K562 (cell line): ENCODE measurements around the gene CACNA2D2. TPM values are rescaled to one million over a fixed set of nuclear protein-coding genes. Genes with fewer than 3 reads are reported as not detected.

Source experiments
- ATF2 ChIP-seq: sonication (generic); formaldehyde crosslinking; IDR thresholded peaks from 2 replicates; pipeline ENCODE4 v1.8.1; 2022; ENCODE audit warnings: missing genetic modification reagents
- L3MBTL2 ChIP-seq: fragments of 450-650 bp; IDR thresholded peaks from 2 replicates; pipeline ENCODE4 v1.6.1; 2016; ENCODE audit warnings: mild to moderate bottlenecking, moderate library complexity
- MYC ChIP-seq, 2 experiments: fragments of 250-450 bp in 1 of 2; sonication (Bioruptor Pico) in 1 of 2; IDR thresholded peaks; 2 replicates each; pipeline versions ENCODE4 v1.5.1 to v1.6.1; 2012 to 2021; ENCODE audit warnings: low read depth in 2 of 2, borderline replicate concordance in 1 of 2, improper control_type of control experiment in 1 of 2, low read length in 1 of 2, mild to moderate bottlenecking in 1 of 2, moderate library complexity in 1 of 2
- NFE2 ChIP-seq: IDR thresholded peaks from 2 replicates; pipeline ENCODE4 v1.6.1; 2014; ENCODE audit warnings: antibody characterized with exemption, low read depth
- PRMT5 ChIP-seq: sonication (generic); formaldehyde crosslinking; IDR thresholded peaks from 2 replicates; pipeline ENCODE4 v1.5.0; 2020; ENCODE audit warnings: missing genetic modification reagents
- RCOR1 ChIP-seq, 2 experiments: IDR thresholded peaks; 2 replicates each; pipeline ENCODE4 v1.6.1; 2012; ENCODE audit warnings: low read depth in 2 of 2, low read length in 2 of 2, borderline replicate concordance in 1 of 2, improper control_type of control experiment in 1 of 2
- USF1 ChIP-seq: sonication (generic); formaldehyde crosslinking; IDR thresholded peaks from 2 replicates; pipeline ENCODE4 v1.9.0; 2022; ENCODE audit warnings: mild to moderate bottlenecking, missing genetic modification reagents
- USF2 ChIP-seq: sonication (generic); formaldehyde crosslinking; IDR thresholded peaks from 2 replicates; pipeline ENCODE4 v1.5.0; 2020; ENCODE audit warnings: missing genetic modification reagents
- ZNF232 ChIP-seq: sonication (generic); formaldehyde crosslinking; IDR thresholded peaks from 2 replicates; pipeline ENCODE4 v1.8.0; 2022; ENCODE audit warnings: mild to moderate bottlenecking, missing genetic modification reagents
- ZNF316 ChIP-seq: fragments of 450-650 bp; IDR thresholded peaks from 2 replicates; pipeline ENCODE4 v1.6.1; 2016
- ZNF436 ChIP-seq: fragments of 250-450, 450-650 bp; sonication (Bioruptor Pico); formaldehyde crosslinking; IDR thresholded peaks from 2 replicates; pipeline ENCODE4 v1.7.0; 2020; ENCODE audit warnings: mild to moderate bottlenecking
- ZNF589 ChIP-seq: fragments of 200-800 bp; sonication (Bioruptor generic); IDR thresholded peaks from 2 replicates; pipeline ENCODE4 v1.6.1; 2016; ENCODE audit warnings: low read depth, missing genetic modification characterization, missing compliant biosample characterization
- polyA plus RNA-seq, 8 experiments: library from polyadenylated mRNA; depleted of rRNA in 4 of 8; stranded (reverse) in 5 of 8; unstranded in 3 of 8; fragments of >200 nt; fragmentation: Nextera tagmentation in 2 of 8; fragmentation: Illumina TruSeq in 1 of 8; extraction: Ambion mirVana in 2 of 8; extraction: Trizol in 1 of 8; gene quantifications; 2 replicates each; pipeline versions ENCODE4 v1.2.1 to v1.2.3, GENCODE V29; 2011 to 2014; ENCODE audit warnings: inconsistent platforms in 1 of 8, missing spikeins in 1 of 8
- total RNA-seq, 7 experiments: library from RNA; depleted of rRNA in 6 of 7; stranded (reverse); fragments of >200 nt in 6 of 7; fragmentation: Illumina TruSeq in 2 of 7; extraction: Trizol in 2 of 7; gene quantifications; 2 replicates each; pipeline versions ENCODE4 v1.2.1 to v1.2.3, GENCODE V29; 2011 to 2021; ENCODE audit warnings: low replicate concordance in 1 of 7
- TF ChIP-seq, protein P1 (sequence below): sonication (generic); formaldehyde crosslinking; IDR thresholded peaks from 2 replicates; pipeline ENCODE4 v1.8.0; 2022; ENCODE audit warnings: missing genetic modification reagents, mild to moderate bottlenecking, moderate library complexity, borderline replicate concordance
- TF ChIP-seq, protein P2 (sequence below), 2 experiments: fragments of 450-650 bp; IDR thresholded peaks; 2 replicates each; pipeline ENCODE4 v1.6.1; 2018; ENCODE audit warnings: mild to moderate bottlenecking in 2 of 2, low read depth in 1 of 2; ENCODE audit not compliant: partially characterized antibody in 2 of 2
- TF ChIP-seq, protein P3 (sequence below): fragments of 450-650 bp; formaldehyde crosslinking; IDR thresholded peaks from 2 replicates; pipeline ENCODE4 v1.4.0; 2020; ENCODE audit warnings: mild to moderate bottlenecking
- TF ChIP-seq, protein P4 (sequence below): fragments of 250-450 bp; sonication (Bioruptor Pico); IDR thresholded peaks from 2 replicates; pipeline ENCODE4 v1.8.0; 2021; ENCODE audit warnings: borderline replicate concordance, mild to moderate bottlenecking, moderate library complexity; ENCODE audit not compliant: poor library complexity, severe bottlenecking

Gene CACNA2D2
- total and polyA plus RNA-seq, 9 of the 15 experiments (the other 6 are each of a cell fraction or from before 2014, with no cell fraction given) = 0.11 to 0.58 (median 0.36) TPM; not detected in 2

DNA sequence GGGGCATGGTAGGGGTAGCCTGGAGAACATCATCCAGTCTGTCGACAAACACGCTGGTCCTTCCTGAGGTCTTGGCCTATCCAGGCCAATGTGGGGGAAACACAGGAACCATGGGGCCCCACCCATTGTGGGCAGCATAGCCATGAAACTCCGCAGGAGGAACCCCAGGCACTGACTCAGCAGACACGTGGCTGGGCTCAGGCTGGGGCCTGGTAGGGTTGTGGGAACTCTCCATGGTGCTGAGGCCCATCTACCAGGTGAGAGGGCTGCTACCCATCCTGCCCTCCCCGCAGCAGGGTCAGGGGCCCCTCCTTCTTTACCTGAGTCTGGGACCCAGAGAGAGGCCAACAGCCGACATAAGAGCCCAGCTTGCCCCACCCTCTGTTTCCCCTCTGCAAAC lies 22.6 kb upstream of the CACNA2D2 start (continued):
- TF ChIP-seq, protein P1, sequence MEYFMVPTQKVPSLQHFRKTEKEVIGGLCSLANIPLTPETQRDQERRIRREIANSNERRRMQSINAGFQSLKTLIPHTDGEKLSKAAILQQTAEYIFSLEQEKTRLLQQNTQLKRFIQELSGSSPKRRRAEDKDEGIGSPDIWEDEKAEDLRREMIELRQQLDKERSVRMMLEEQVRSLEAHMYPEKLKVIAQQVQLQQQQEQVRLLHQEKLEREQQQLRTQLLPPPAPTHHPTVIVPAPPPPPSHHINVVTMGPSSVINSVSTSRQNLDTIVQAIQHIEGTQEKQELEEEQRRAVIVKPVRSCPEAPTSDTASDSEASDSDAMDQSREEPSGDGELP (CRISPR knock-in tag) = peak; percentile 90
- TF ChIP-seq, protein P2, sequence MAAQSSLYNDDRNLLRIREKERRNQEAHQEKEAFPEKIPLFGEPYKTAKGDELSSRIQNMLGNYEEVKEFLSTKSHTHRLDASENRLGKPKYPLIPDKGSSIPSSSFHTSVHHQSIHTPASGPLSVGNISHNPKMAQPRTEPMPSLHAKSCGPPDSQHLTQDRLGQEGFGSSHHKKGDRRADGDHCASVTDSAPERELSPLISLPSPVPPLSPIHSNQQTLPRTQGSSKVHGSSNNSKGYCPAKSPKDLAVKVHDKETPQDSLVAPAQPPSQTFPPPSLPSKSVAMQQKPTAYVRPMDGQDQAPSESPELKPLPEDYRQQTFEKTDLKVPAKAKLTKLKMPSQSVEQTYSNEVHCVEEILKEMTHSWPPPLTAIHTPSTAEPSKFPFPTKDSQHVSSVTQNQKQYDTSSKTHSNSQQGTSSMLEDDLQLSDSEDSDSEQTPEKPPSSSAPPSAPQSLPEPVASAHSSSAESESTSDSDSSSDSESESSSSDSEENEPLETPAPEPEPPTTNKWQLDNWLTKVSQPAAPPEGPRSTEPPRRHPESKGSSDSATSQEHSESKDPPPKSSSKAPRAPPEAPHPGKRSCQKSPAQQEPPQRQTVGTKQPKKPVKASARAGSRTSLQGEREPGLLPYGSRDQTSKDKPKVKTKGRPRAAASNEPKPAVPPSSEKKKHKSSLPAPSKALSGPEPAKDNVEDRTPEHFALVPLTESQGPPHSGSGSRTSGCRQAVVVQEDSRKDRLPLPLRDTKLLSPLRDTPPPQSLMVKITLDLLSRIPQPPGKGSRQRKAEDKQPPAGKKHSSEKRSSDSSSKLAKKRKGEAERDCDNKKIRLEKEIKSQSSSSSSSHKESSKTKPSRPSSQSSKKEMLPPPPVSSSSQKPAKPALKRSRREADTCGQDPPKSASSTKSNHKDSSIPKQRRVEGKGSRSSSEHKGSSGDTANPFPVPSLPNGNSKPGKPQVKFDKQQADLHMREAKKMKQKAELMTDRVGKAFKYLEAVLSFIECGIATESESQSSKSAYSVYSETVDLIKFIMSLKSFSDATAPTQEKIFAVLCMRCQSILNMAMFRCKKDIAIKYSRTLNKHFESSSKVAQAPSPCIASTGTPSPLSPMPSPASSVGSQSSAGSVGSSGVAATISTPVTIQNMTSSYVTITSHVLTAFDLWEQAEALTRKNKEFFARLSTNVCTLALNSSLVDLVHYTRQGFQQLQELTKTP (IDR thresholded peaks at IDR 0.05; ENCODE audit: low read depth in 1 of 2, partially characterized antibody in 2 of 2) = peak in 1 of 2 experiments; percentile 90
- peak in 1 of 2 experiments; percentile 68; a peak in 1 of 4 replicates for TF ChIP-seq RCOR1 (IDR thresholded peaks at IDR 0.05; ENCODE audit: borderline replicate concordance in 1 of 2, low read depth in 2 of 2, low read length in 2 of 2)
- no peak for TF ChIP-seq ZNF436 (CRISPR knock-in tag)
- 0 out of 2 replicates have a peak, but pooled peaks have one; percentile 38 for TF ChIP-seq ZNF589 (CRISPR knock-in tag)
- TF ChIP-seq, protein P3, sequence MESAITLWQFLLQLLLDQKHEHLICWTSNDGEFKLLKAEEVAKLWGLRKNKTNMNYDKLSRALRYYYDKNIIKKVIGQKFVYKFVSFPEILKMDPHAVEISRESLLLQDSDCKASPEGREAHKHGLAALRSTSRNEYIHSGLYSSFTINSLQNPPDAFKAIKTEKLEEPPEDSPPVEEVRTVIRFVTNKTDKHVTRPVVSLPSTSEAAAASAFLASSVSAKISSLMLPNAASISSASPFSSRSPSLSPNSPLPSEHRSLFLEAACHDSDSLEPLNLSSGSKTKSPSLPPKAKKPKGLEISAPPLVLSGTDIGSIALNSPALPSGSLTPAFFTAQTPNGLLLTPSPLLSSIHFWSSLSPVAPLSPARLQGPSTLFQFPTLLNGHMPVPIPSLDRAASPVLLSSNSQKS (CRISPR knock-in tag) = no peak
- TF ChIP-seq, protein P4, sequence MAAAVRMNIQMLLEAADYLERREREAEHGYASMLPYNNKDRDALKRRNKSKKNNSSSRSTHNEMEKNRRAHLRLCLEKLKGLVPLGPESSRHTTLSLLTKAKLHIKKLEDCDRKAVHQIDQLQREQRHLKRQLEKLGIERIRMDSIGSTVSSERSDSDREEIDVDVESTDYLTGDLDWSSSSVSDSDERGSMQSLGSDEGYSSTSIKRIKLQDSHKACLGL (CRISPR knock-in tag) = peak; percentile 66
- TF ChIP-seq ZNF316 = peak; percentile 83
- peak; percentile 73 for TF ChIP-seq USF2 (CRISPR knock-in tag)
- peak; percentile 92 for TF ChIP-seq NFE2
- TF ChIP-seq ZNF232 (CRISPR knock-in tag) = peak; percentile 69; the same call in 1 of the 2 replicates
- peak; percentile 88; the same call in 1 of the 2 replicates for TF ChIP-seq PRMT5 (CRISPR knock-in tag)
- TF ChIP-seq L3MBTL2 = peak; percentile 64
- peak; percentile 84 for TF ChIP-seq USF1
- TF ChIP-seq MYC (IDR thresholded peaks at IDR 0.05; ENCODE audit: low read depth, low read length) = peak; percentile 95
- TF ChIP-seq MYC (CRISPR knock-in tag; IDR thresholded peaks at IDR 0.05; ENCODE audit: borderline replicate concordance, low read depth) = no peak
- no peak for TF ChIP-seq ATF2
